Transverse colon (tissue), 4 donors: Measurements from ENCODE around the gene CEP57L1. TPM values are rescaled to one million over a fixed set of nuclear protein-coding genes. Genes with fewer than 3 reads are reported as not detected.

Experiments used
- DNase-seq: peaks from one replicate; pipeline ENCODE4 v3.0.0-alpha.2; 2019
- H3K27ac ChIP-seq, 4 donors: fragments of 200-600 bp; sonication (generic); 2 replicates each; pipeline ENCODE4 v1.5.1; 2016 to 2018; ENCODE audit warnings: inconsistent platforms in 4 of 4
- H3K27me3 ChIP-seq: fragments of 200-600 bp; sonication (generic); 2 replicates; pipeline ENCODE4 v1.5.1; 2017; ENCODE audit warnings: inconsistent platforms
- H3K36me3 ChIP-seq, 4 donors: fragments of 200-600 bp; sonication (generic); 2 replicates each; pipeline ENCODE4 v1.5.1; 2017 to 2019; ENCODE audit warnings: inconsistent platforms in 4 of 4
- H3K4me1 ChIP-seq, 4 donors: fragments of 200-600 bp; sonication (generic); 2 replicates each; pipeline ENCODE4 v1.5.1; 2017 to 2020; ENCODE audit warnings: inconsistent platforms in 4 of 4
- H3K4me3 ChIP-seq, 4 donors: fragments of 200-600 bp; sonication (generic); 1 replicate in 1 of 4; 2 replicates in 3 of 4; pipeline versions ENCODE4 v1.5.1 to v1.6.1; 2017 to 2019; ENCODE audit warnings: inconsistent platforms in 4 of 4
- H3K9me3 ChIP-seq, 2 donors: fragments of 200-600 bp; sonication (generic); 2 replicates each; pipeline ENCODE4 v1.5.1; 2017 to 2019; ENCODE audit warnings: inconsistent platforms in 2 of 2
- CTCF ChIP-seq, 5 experiments: fragments of 200-600 bp in 3 of 5; fragments of 450-650 bp in 2 of 5; sonication (generic) in 3 of 5; IDR thresholded peaks; 1 replicate in 2 of 5; 2 replicates in 3 of 5; pipeline ENCODE4 v1.5.1; 2016 to 2017; ENCODE audit warnings: antibody characterized with exemption in 5 of 5, inconsistent platforms in 3 of 5, mild to moderate bottlenecking in 2 of 5, moderate library complexity in 1 of 5
- EP300 ChIP-seq: sonication (generic); formaldehyde crosslinking; IDR thresholded peaks from one replicate; pipeline ENCODE4 v1.6.1; 2017; ENCODE audit warnings: antibody characterized with exemption, low read depth
- POLR2A ChIP-seq: fragments of 450-650 bp; IDR thresholded peaks from one replicate; pipeline ENCODE4 v1.6.1; 2016; ENCODE audit warnings: antibody characterized with exemption, mild to moderate bottlenecking, moderate library complexity
- POLR2AphosphoS5 ChIP-seq, 3 donors: sonication (generic); formaldehyde crosslinking; IDR thresholded peaks; one replicate each; pipeline ENCODE4 v1.6.1; 2016; ENCODE audit warnings: antibody characterized with exemption in 3 of 3
- WGBS, 2 donors: methylation state at CpG; one replicate each; pipeline ENCODE4 v1.1.5; 2018; ENCODE audit warnings: low coverage in 1 of 2; 5-methylcytosine and 5-hydroxymethylcytosine counted together
- in situ Hi-C, 4 donors: fragments of 200-750 bp; cut with MboI; loops; one replicate each; pipeline versions ENCODE4 v1.15.0 to v1.15.1; 2017; ENCODE audit warnings: low sequenced_read_pairs in 3 of 4, low pct_ligation_motif_present in 1 of 4, low pct_unique_long_range_greater_than_20kb in 1 of 4
- intact Hi-C: fragments of 100-400 bp; cut with DNase I; formaldehyde crosslinking; loops from one replicate; pipeline ENCODE4 v1.15.1; 2023; ENCODE audit warnings: low total_unique reads
- total RNA-seq, 4 donors: library from RNA; depleted of rRNA; stranded (reverse); fragments of >200 nt; gene quantifications; one replicate each; pipeline ENCODE4 v1.1.0, GENCODE V29; 2016

Gene CEP57L1
- total RNA-seq = 10 to 100 TPM in 2 of 4 donors, 1 to 10 TPM in 2; 1.9 to 29.5 (median 9.5) TPM

- H3K4me1 ChIP-seq = peaks cover 7 to 57% (median 34%) of the 10 kb centered on the region in 4 donors
- H3K36me3 ChIP-seq = no peaks in the 10 kb centered on the region
- peak within 1 kb of the TSS; percentile 95 to 100 (median 99) for H3K27ac ChIP-seq
- 0% methylated on average over 10 to 46 of the region's 49 CpGs for WGBS, 2 donors
- peak within 1 kb of the TSS; percentile 49 to 80 (median 67) for H3K4me3 ChIP-seq
- no peaks in the 10 kb centered on the region for H3K27me3 ChIP-seq
- intact Hi-C loops (no loop called here), in situ Hi-C loops (loop anchor here in 2 of 4 donors (10.0 to 25.0 kb wide), 2 partner anchors 290 to 1133 kb away; partner anchors contain the start of genes CD164 (in 1 of the 2) and SEC63 (in 1 of the 2))
- DNase-seq = peak; percentile 98
- TF ChIP-seq POLR2AphosphoS5 (IDR thresholded peaks at IDR 0.05) (peak; percentile 71 to 76 (median 74)), POLR2A (peak; percentile 12), EP300 (no peak), CTCF (IDR thresholded peaks at IDR 0.05) (peak in 2 of 5 experiments; percentile 11 to 27)
- no peaks in the 10 kb centered on the region for H3K9me3 ChIP-seq
Measured at GRCh38 chr6:109095036-109095834, at the start of gene CEP57L1. TSS of gene CEP57L1 (plus strand) at chr6:109095507. CDS start at chr6:109145222, 49,715 bp downstream.

- peaks cover 0 to 13% (median 7%) of the 10 kb centered on the region in 4 donors for H3K4me1 ChIP-seq
- DNase-seq = no peak
- no peak overlapping the region for H3K4me3 ChIP-seq
- TF ChIP-seq EP300 (no peak), POLR2AphosphoS5 (IDR thresholded peaks at IDR 0.05) (no peak), POLR2A (no peak), CTCF (IDR thresholded peaks at IDR 0.05) (no peak)
- WGBS, 2 donors = 21% methylated on average over 1 of the region's 1 CpG; no CpG with 5 or more reads in 1 of the 2 donors
- intact Hi-C loops = no loop called here
- in situ Hi-C loops = no loop called here
- H3K9me3 ChIP-seq = peaks cover 0 to 2% of the 10 kb centered on the region in 2 donors
- no peak overlapping the region for H3K27ac ChIP-seq
- H3K36me3 ChIP-seq = no peaks in the 10 kb centered on the region
- no peaks in the 10 kb centered on the region for H3K27me3 ChIP-seq
Measured at GRCh38 chr6:109048176-109048575, 47.1 kb upstream of the CEP57L1 start.

- in situ Hi-C loops = no loop called here
- DNase-seq = no peak
- no peak for TF ChIP-seq CTCF (IDR thresholded peaks at IDR 0.05)
- no peak for TF ChIP-seq EP300
- no peak for TF ChIP-seq POLR2AphosphoS5 (IDR thresholded peaks at IDR 0.05)
- TF ChIP-seq POLR2A = no peak
- 72 to 89% methylated on average over 3 of the region's 3 CpGs for WGBS, 2 donors
- H3K4me1 ChIP-seq = peaks cover 0 to 17% (median 7%) of the 10 kb centered on the region in 4 donors
- H3K36me3 ChIP-seq = no peaks in the 10 kb centered on the region
- no peak overlapping the region for H3K27ac ChIP-seq
- peaks cover 0 to 2% of the 10 kb centered on the region in 2 donors for H3K9me3 ChIP-seq
- no peaks in the 10 kb centered on the region for H3K27me3 ChIP-seq
- H3K4me3 ChIP-seq = no peak overlapping the region
- intact Hi-C loops = no loop called here
Measured at GRCh38 chr6:109048670-109049415, 46.5 kb upstream of the CEP57L1 start.

- TF ChIP-seq EP300 = no peak
- TF ChIP-seq CTCF (IDR thresholded peaks at IDR 0.05) = no peak
- TF ChIP-seq POLR2A = no peak
- TF ChIP-seq POLR2AphosphoS5 (IDR thresholded peaks at IDR 0.05) = no peak
- Histone ChIP-seq H3K36me3 (no peaks in the 10 kb centered on the region), H3K27ac (no peak overlapping the region), H3K9me3 (peaks cover 0 to 2% of the 10 kb centered on the region in 2 donors), H3K4me1 (peaks cover 0 to 17% (median 7%) of the 10 kb centered on the region in 4 donors), H3K4me3 (no peak overlapping the region), H3K27me3 (no peaks in the 10 kb centered on the region)
- in situ Hi-C loops = loop anchor here in 2 of 4 donors (25.0 kb wide), 2 partner anchors 138 to 213 kb away; partner anchors contain the start of gene ARMC2 (in 1 of the 2)
- intact Hi-C loops = no loop called here
- no peak for DNase-seq
- WGBS, 2 donors = 81% methylated on average over 2 of the region's 2 CpGs; no CpG with 5 or more reads in 1 of the 2 donors
Measured at GRCh38 chr6:109050012-109050411, 45.3 kb upstream of the CEP57L1 start.
